AG09319 (cell line): ENCODE measurements around the gene BRINP3.

ENCODE experiments used
- DNase-seq: peaks from one replicate; pipeline ENCODE4 v3.0.0-alpha.2; 2010; ENCODE audit warnings: low read depth; ENCODE audit errors: extremely low read depth
- CTCF ChIP-seq: IDR thresholded peaks from 2 replicates; pipeline ENCODE4 v1.5.1; 2011; ENCODE audit warnings: low read depth, mild to moderate bottlenecking, inconsistent platforms, low read length, moderate library complexity

BRINP3 gene

GRCh38 chr1:190169311-190170067, 308.2 kb downstream of the BRINP3 start:
- no peak for DNase-seq
- TF ChIP-seq CTCF: no peak

GRCh38 chr1:190168893-190169280, 308.8 kb downstream of the BRINP3 start:
- no peak for TF ChIP-seq CTCF
- no peak for DNase-seq

GRCh38 chr1:190168116-190168892, 309.4 kb downstream of the BRINP3 start:
- no peak for TF ChIP-seq CTCF
- no peak for DNase-seq

- TF ChIP-seq CTCF: no peak
These were observed 318.5 kb downstream of the BRINP3 start for GRCh38 chr1:190159146-190159545.

GRCh38 chr1:190154744-190155143, 322.9 kb downstream of the BRINP3 start:
- DNase-seq: no peak
- TF ChIP-seq CTCF: no peak

More at GRCh38 chr1:190159146-190159545, 318.5 kb downstream of the BRINP3 start:
- no peak for DNase-seq

GRCh38 chr1:190147616-190148015, 330.0 kb downstream of the BRINP3 start:
- no peak for DNase-seq
- no peak for TF ChIP-seq CTCF

GRCh38 chr1:190144650-190145049, 333.0 kb downstream of the BRINP3 start:
- no peak for TF ChIP-seq CTCF
- no peak for DNase-seq
